Body of pancreas (tissue), 4 donors: ENCODE results near the gene ADTRP.

Source experiments
- CTCF ChIP-seq, 7 experiments: fragments of 450-650 bp in 4 of 7; fragments of 200-600 bp in 3 of 7; sonication (generic) in 3 of 7; IDR thresholded peaks; one replicate each; pipeline ENCODE4 v1.5.1; 2016 to 2019; ENCODE audit warnings: antibody characterized with exemption in 7 of 7
- POLR2A ChIP-seq, 3 donors: fragments of 450-650 bp; IDR thresholded peaks; one replicate each; pipeline ENCODE4 v1.6.1; 2016; ENCODE audit warnings: antibody characterized with exemption in 3 of 3, mild to moderate bottlenecking in 2 of 3

- no peak for TF ChIP-seq CTCF (IDR thresholded peaks at IDR 0.05)
- TF ChIP-seq POLR2A (IDR thresholded peaks at IDR 0.05), result no peak
Observed at GRCh38 chr6:11727998-11728961, 50.3 kb downstream of the ADTRP start.
